Measurements from ENCODE around the gene TMEM254. TPM values are rescaled to one million over a fixed set of nuclear protein-coding genes. Genes with fewer than 3 reads are reported as not detected.
A peak's percentile ranks its signal among the peaks of the same experiment; 100 is the strongest.
"Not testable (repeated sequence)": the region's sequence is repeated elsewhere in the genome, so short reads cannot be mapped to it uniquely, and the experiment has no call there.

Gene TMEM254
- total and polyA plus RNA-seq, 7 donors, result 2.1 to 8.2 (median 4.7) TPM

GRCh38 chr10:80131499-80131901 is 53.0 kb downstream of the TMEM254 start:
- WGBS, 3 donors, result 72 to 75% (median 72%) methylated on average over 6 of the region's 6 CpGs
- no peaks in the 10 kb centered on the region for H3K36me3 ChIP-seq (ENCODE audit: insufficient read depth in 1 of 2, low read depth in 1 of 2)
- intact Hi-C loops (cut with DNase I), result no loop called here
- peaks cover 0 to 42% (median 8%) of the 10 kb centered on the region in 3 donors for H3K27me3 ChIP-seq (ENCODE audit: insufficient read depth in 3 of 3, low read length in 2 of 3)
- H3K4me1 ChIP-seq, result no peaks in the 10 kb centered on the region
- ATAC-seq, result no peak
- no peak overlapping the region for H3K27ac ChIP-seq
- no peak overlapping the region for H3K4me3 ChIP-seq
- DNase-seq, result no peak
- TF ChIP-seq CTCF (IDR thresholded peaks at IDR 0.05), result no peak
- no peaks in the 10 kb centered on the region for H3K9me3 ChIP-seq

GRCh38 chr10:80132299-80133139 is 54.1 kb downstream of the TMEM254 start, which contains the start of gene PLAC9:
TSS of gene PLAC9 (plus strand) at chr10:80132730. CDS start at chr10:80132763, 33 bp downstream.
- no peak for TF ChIP-seq CTCF (IDR thresholded peaks at IDR 0.05)
- no peaks in the 10 kb centered on the region for H3K9me3 ChIP-seq
- ATAC-seq (peak; percentile 32 to 48 (median 44)), DNase-seq (peak; percentile 69 to 76)
- H3K4me1 ChIP-seq, result no peaks in the 10 kb centered on the region
- peaks cover 0 to 49% (median 8%) of the 10 kb centered on the region in 3 donors for H3K27me3 ChIP-seq (ENCODE audit: insufficient read depth in 3 of 3, low read length in 2 of 3)
- no peaks in the 10 kb centered on the region for H3K36me3 ChIP-seq (ENCODE audit: insufficient read depth in 1 of 2, low read depth in 1 of 2)
- peak within 1 kb of the TSS; percentile 62 for H3K4me3 ChIP-seq
- WGBS, 3 donors, result 2 to 3% (median 2%) methylated on average over 55 to 58 of the region's 58 CpGs
- peak within 1 kb of the TSS; percentile 38 for H3K27ac ChIP-seq
- intact Hi-C loops (cut with DNase I), result no loop called here

- no peaks in the 10 kb centered on the region for H3K4me1 ChIP-seq
- H3K27me3 ChIP-seq (ENCODE audit: insufficient read depth in 3 of 3, low read length in 2 of 3), result peaks cover 0 to 49% (median 8%) of the 10 kb centered on the region in 3 donors
- WGBS, 3 donors, result 9 to 26% (median 10%) methylated on average over 6 of the region's 6 CpGs
- peak overlapping the region; percentile 62 for H3K4me3 ChIP-seq
- no peaks in the 10 kb centered on the region for H3K36me3 ChIP-seq (ENCODE audit: insufficient read depth in 1 of 2, low read depth in 1 of 2)
- ATAC-seq (peak in 2 of 4 donors; percentile 24 to 28), DNase-seq (peak; percentile 57 to 80)
- H3K27ac ChIP-seq, result peak overlapping the region; percentile 38
- no peaks in the 10 kb centered on the region for H3K9me3 ChIP-seq
- TF ChIP-seq CTCF (IDR thresholded peaks at IDR 0.05), result no peak
- intact Hi-C loops (cut with DNase I), result no loop called here
Measured at GRCh38 chr10:80133206-80133605, 54.7 kb downstream of the TMEM254 start.

GRCh38 chr10:80133687-80134086 is 55.2 kb downstream of the TMEM254 start:
- not testable (repeated sequence) for DNase-seq
- H3K4me3 ChIP-seq, result peak overlapping the region; percentile 62

GRCh38 chr10:80136134-80136571 is 57.7 kb downstream of the TMEM254 start:
- intact Hi-C loops (cut with DNase I), result no loop called here
- peak; percentile 33 to 64 (median 41) for ATAC-seq
- peaks cover 0 to 49% (median 8%) of the 10 kb centered on the region in 3 donors for H3K27me3 ChIP-seq (ENCODE audit: insufficient read depth in 3 of 3, low read length in 2 of 3)
- peak; percentile 95 for DNase-seq
- TF ChIP-seq CTCF (IDR thresholded peaks at IDR 0.05), result no peak
- no peaks in the 10 kb centered on the region for H3K4me1 ChIP-seq
- no peaks in the 10 kb centered on the region for H3K36me3 ChIP-seq (ENCODE audit: insufficient read depth in 1 of 2, low read depth in 1 of 2)
- no peak overlapping the region for H3K4me3 ChIP-seq
- H3K9me3 ChIP-seq, result no peaks in the 10 kb centered on the region
- peak overlapping the region; percentile 63 for H3K27ac ChIP-seq
- 14 to 27% (median 26%) methylated on average over 8 of the region's 8 CpGs for WGBS, 3 donors

More at GRCh38 chr10:80133687-80134086, 55.2 kb downstream of the TMEM254 start:
- intact Hi-C loops (cut with DNase I); H3K36me3 ChIP-seq (ENCODE audit: insufficient read depth in 1 of 2, low read depth in 1 of 2); H3K4me1 ChIP-seq; ATAC-seq; H3K9me3 ChIP-seq: not testable (repeated sequence)
- Histone ChIP-seq H3K27me3 (ENCODE audit: insufficient read depth in 3 of 3, low read length in 2 of 3) (peaks cover 0 to 49% (median 8%) of the 10 kb centered on the region in 3 donors), H3K27ac (peak overlapping the region; percentile 11)
- 44 to 80% (median 45%) methylated on average over 8 to 9 of the region's 9 CpGs for WGBS, 3 donors

Measured in psoas muscle (tissue), 8 donors.